Brain pericyte (primary cell): Measurements from ENCODE around the gene HS6ST3.
"Not testable (repeated sequence)": the region's sequence is repeated elsewhere in the genome, so short reads cannot be mapped to it uniquely, and the experiment has no call there.

Experiments
- DNase-seq: peaks from one replicate; pipeline ENCODE4 v3.0.0-alpha.2; 2012; ENCODE audit warnings: low read depth, low spot score

The HS6ST3 gene

GRCh38 chr13:96726651-96727050, 636.7 kb downstream of the HS6ST3 start:
- no peak for DNase-seq

DNA sequence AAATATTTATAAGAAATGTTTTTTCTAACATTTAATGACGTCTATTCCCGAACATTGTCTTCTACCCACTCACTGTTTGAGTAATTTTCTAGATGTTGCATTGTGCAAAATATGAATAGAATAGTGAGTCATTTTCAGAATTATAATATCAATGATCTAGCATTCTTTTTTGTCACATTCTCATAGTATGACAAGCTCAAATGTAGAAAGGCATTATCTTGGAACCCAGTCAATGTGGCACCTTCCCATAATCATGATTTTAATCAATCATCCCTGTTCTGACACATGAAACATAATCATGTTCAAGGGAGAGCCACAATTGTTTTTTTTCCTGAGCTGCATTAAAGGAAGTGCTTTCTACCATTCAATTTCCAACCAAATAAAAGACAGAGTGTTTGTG, 638.6 kb downstream of the HS6ST3 start:
- no peak for DNase-seq

GRCh38 chr13:96730676-96731075, 640.8 kb downstream of the HS6ST3 start:
- DNase-seq = no peak

GRCh38 chr13:96734499-96734898, 644.6 kb downstream of the HS6ST3 start:
- no peak for DNase-seq

DNA sequence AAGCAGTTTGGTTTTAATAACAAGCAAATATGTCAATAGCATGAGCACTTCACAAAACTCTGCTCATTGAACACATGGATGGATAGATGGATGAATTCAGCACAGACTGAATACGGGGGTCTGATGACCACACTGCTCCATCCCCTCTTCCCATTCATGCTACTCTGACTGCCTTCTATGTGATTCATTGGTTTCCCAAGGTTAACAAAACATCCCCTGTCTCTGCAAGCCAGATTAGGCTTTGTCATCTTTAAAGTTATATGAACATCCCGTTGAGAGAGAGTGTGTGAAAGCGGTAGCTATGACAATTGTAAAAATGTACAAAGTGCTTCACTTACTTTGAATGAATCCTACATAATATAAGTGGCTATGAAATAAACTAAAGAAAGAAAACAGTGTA, 651.9 kb downstream of the HS6ST3 start:
- DNase-seq = no peak

DNA sequence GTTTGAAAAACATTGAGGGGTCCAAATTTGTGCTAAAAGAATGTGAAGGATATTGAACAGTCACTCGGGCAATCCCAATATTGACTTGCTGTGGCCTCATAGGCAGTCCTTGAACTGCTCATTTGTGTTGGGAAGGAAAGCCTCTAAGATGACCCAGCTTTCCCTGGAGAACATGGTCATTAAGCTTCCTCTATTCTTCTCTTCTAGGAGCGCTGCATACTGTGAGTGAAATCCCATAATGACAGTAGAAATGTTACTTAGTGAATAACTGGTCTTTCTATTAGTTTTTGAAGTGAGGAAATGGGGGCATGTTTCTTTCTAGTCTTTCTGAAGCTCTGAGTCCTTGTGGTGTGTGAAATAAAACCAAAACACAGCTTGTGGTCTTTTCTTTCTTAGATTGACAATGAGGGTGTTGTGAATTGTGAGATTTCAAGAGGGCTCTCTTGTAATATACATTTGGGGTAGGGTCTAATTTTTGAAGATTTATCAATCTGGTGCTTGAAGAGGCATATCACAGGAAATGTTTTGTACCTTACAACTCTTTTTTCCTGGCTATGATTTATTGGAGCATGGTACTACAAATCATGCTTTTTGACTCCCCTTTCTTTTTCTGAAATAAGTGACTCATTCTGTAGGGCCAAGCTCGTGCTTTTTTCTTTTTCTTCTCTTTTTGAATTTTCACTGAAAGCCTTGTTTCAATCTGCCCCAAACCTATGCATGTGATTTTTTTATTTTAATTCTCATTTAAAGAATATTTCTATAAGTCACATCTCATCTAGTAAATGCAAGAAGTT, 653.6 kb downstream of the HS6ST3 start:
- DNase-seq = no peak

- DNase-seq = no peak
Measured at GRCh38 chr13:96744367-96745331, 654.7 kb downstream of the HS6ST3 start.

DNA sequence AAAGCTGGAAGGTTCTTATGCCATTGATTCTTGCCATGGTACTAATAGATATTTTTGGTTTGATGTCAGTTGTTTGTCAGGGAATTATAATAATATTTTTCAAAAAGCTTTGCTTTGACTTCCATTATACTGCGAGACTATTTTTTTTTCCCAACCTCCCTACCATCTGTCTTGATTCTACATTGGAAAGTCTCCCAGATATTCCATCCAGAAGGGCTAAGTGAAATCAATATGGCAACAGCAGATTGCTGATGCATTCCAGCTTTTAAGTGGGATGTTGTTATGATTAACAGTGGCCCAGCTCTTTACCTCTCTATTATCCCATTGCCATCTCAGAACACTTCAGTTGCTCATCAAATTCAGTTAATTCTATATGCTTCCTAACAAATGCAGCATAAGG, 657.0 kb downstream of the HS6ST3 start:
- DNase-seq = no peak

DNA sequence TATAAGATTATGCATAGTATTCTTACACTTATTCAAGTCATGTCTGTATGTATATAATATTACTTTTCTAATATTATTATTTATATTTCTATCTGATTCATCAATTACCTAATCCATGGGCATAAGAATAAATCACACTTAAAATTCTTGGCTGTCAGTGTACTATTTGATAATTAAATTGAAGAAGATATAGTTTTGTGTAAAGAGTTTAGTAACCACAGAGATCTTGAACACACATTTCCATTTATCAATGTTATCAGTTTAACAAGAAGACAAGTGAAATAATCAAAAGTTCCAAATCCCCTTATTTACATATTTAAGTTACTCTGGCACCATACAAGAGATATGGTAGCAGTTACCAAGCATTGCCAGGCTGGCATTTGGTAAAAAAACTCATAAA, 659.9 kb downstream of the HS6ST3 start:
- DNase-seq = no peak

GRCh38 chr13:96751089-96751488, 661.2 kb downstream of the HS6ST3 start:
- DNase-seq = no peak

GRCh38 chr13:96762876-96763275, 673.0 kb downstream of the HS6ST3 start:
- DNase-seq = no peak

DNA sequence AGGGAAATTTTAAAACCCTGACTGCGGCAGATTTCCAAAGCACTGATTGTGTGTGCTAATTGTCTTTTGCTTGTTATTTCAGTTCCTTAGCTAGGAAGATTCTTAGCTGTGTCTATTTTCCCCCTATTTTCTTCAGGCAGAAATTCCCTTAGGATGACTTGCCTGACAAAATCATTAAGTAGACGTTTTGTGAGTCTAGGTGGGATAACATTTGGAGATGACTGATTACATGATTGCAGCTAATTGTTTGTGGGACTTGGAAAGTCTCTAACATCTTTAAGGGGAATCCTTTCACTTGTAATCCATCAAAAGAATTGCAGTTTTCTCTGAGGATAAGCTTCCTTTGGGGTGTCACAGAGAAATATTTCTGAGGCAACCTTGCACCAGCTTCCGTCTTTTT, 676.4 kb downstream of the HS6ST3 start:
- DNase-seq = no peak

- DNase-seq = no peak
Measured at GRCh38 chr13:96768524-96768923, 678.6 kb downstream of the HS6ST3 start.

DNA sequence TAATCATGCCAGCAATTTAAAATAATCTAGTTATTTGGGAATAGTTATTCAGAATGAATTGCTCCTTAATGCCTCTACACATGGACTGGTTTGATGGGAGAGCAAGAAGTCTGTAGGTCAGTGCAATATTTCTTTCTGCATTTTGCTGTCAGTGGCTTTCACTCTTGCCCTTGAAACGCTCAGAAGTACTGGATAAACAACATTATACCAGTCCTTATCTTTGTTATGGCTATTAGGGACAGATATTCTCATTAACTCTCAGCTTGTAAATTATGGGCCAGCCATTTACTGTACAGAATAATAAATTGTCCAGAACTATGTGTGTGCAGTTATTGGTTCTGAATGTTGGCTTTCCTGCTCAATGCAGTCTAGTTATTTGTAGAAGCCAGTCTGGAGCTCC, 680.0 kb downstream of the HS6ST3 start:
- DNase-seq = no peak

- no peak for DNase-seq
Measured at GRCh38 chr13:96771486-96772367, 681.8 kb downstream of the HS6ST3 start.

DNA sequence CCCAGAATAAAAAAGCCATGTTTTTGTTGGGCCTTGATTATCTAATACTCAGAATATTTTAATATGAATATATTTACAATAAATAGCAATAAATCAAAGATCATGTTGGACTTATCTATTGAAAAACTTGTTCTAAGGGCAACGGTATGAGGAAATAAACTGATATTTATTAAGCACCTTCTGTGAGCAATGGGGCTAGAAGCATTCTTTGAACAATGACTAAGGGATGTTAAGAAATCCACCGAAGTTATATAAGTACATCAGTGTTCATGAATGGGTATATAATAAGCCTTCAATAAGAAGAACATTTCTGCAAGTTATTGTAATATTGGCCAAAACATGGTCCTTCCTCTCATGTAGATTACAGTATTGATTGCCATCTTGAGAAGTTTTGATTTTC, 682.5 kb downstream of the HS6ST3 start:
- DNase-seq = no peak

GRCh38 chr13:96778302-96778701, 688.4 kb downstream of the HS6ST3 start:
- DNase-seq = not testable (repeated sequence)

DNA sequence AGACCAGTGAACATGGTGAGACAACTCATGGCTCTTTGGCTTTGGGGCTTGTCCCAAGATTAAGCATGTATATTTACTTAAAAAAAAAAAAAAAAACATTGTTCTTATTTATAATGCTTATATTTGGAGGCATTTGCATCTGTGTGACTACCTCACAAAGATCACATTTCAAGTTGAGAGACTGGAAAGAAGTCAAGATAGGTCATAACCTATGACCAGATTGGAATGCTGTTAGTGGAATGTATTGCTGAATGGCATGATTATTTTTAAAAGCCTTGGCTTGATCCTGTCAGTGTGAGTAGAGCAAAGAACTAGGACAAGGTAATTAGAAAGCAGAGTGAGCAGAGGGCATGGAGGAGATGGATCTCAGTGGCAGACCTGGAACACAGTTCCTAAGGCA, 689.8 kb downstream of the HS6ST3 start:
- DNase-seq = no peak

- DNase-seq = no peak
Measured at GRCh38 chr13:96780105-96780504, 690.2 kb downstream of the HS6ST3 start.

GRCh38 chr13:96781141-96781540, 691.2 kb downstream of the HS6ST3 start:
- no peak for DNase-seq

DNA sequence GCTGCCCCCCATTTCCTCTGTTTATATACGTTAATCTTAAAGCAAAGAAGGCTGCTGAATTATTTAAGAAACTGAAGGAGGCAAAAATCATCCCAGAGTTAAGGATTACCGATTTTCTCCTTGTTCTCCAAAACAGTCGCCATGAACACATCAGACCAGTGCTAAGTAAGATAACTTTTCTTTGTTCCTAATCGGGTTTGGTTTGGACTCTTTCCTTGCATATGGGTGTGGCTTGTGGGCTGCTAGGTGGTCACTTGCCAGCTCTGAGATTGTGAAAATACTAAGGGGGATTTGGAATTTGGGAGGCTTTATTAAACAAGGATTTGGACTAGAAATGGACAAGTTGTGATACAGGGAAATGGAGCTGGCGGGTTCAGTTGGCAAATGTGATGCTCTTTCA, 692.3 kb downstream of the HS6ST3 start:
- no peak for DNase-seq

DNA sequence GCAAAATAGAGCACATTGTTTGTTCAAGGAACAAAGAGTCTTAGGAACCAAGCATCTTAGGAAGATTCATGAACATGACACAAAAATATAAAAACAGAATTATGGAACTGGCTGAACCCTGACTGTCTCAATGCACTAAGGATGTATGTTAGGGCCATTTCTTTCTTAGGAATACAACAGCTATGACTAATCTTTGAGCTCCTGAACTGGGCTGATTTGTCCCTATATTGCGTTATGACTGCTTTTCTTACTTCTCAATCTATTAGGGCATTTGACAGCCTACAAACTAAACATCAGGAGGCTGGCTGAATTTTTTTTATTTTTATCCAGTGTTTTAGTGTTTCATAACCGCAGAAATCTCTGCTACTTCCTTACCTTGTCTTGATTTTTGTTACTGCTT, 693.1 kb downstream of the HS6ST3 start:
- DNase-seq = no peak
